SK-N-DZ (cell line): ENCODE data around the gene OLR1.
"Not testable (repeated sequence)": the region's sequence is repeated elsewhere in the genome, so short reads cannot be mapped to it uniquely, and the experiment has no call there.

Source experiments
- DNase-seq: peaks from one replicate; pipeline ENCODE4 v3.0.0-alpha.2; 2015; ENCODE audit warnings: low spot score

The OLR1 gene

GRCh38 chr12:10191865-10192264, 19.9 kb upstream of the OLR1 start:
- no peak for DNase-seq

- peak; percentile 57 for DNase-seq
These were observed 18.8 kb upstream of the OLR1 start for GRCh38 chr12:10190558-10191388.

- no peak for DNase-seq
These were observed 17.7 kb upstream of the OLR1 start for GRCh38 chr12:10189653-10190052.

GRCh38 chr12:10186958-10187357, 15.0 kb upstream of the OLR1 start:
- not testable (repeated sequence) for DNase-seq

GRCh38 chr12:10186299-10186698, 14.4 kb upstream of the OLR1 start:
- no peak for DNase-seq

GRCh38 chr12:10184261-10184843, 12.4 kb upstream of the OLR1 start:
- peak; percentile 34 for DNase-seq

- DNase-seq, result no peak
These were observed 10.6 kb upstream of the OLR1 start for GRCh38 chr12:10182354-10183049.

- no peak for DNase-seq
These were observed 7.8 kb upstream of the OLR1 start for GRCh38 chr12:10179776-10180181.

- DNase-seq, result no peak
These were observed 6.9 kb upstream of the OLR1 start, which contains the start of gene TMEM52B for GRCh38 chr12:10178821-10179220. TMEM52B (plus strand) TSS chr12:10179032; CDS start chr12:10179575, 543 bp downstream.

GRCh38 chr12:10175846-10176636, 4.1 kb upstream of the OLR1 start:
- DNase-seq, result no peak

GRCh38 chr12:10174986-10175614, 3.2 kb upstream of the OLR1 start:
- DNase-seq, result no peak

- DNase-seq, result no peak
These were observed 1.7 kb downstream of the OLR1 start for GRCh38 chr12:10170216-10170615.

GRCh38 chr12:10169104-10169503, 2.8 kb downstream of the OLR1 start:
- no peak for DNase-seq

GRCh38 chr12:10167599-10167998, 4.3 kb downstream of the OLR1 start:
- no peak for DNase-seq

GRCh38 chr12:10165421-10165820, 6.5 kb downstream of the OLR1 start:
- no peak for DNase-seq

GRCh38 chr12:10163084-10163483, 8.8 kb downstream of the OLR1 start:
- no peak for DNase-seq

- no peak for DNase-seq
These were observed 11.1 kb downstream of the OLR1 start for GRCh38 chr12:10160617-10161385.

GRCh38 chr12:10159280-10159679, 12.7 kb downstream of the OLR1 start:
- no peak for DNase-seq

GRCh38 chr12:10158406-10158805, 13.5 kb downstream of the OLR1 start:
- no peak for DNase-seq

GRCh38 chr12:10155966-10156365, 16.0 kb downstream of the OLR1 start:
- no peak for DNase-seq

- peak; percentile 5 for DNase-seq
These were observed 17.8 kb downstream of the OLR1 start for GRCh38 chr12:10154145-10154496.
